Measurements from ENCODE around the gene TUBA8.
"Not testable (repeated sequence)": the region's sequence is repeated elsewhere in the genome, so short reads cannot be mapped to it uniquely, and the experiment has no call there.

The TUBA8 gene

DNA sequence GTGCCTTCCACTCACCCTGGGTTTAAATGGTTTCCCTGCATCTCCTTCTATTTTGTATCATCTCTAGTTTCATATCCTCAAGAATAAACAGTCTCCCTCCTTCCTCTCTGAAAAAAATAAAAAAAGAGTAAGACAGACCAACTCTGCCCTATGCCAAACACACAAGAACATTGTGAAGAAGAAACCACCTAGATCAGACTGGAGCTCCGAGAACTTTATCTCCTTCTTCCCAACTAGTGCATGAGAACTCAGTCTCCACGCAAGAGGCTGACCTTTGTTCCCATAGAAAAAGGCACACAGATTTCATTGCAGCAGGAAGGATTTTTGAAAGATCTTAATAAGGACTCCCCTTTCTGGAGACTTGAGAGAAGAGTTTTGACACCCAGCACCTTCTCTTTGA lies 41.6 kb upstream of the TUBA8 start:
- TF ChIP-seq EZH2phosphoT487 (conservative IDR thresholded peaks at IDR 0.05; ENCODE audit: low read length) = no peak
- TF ChIP-seq, protein P1, sequence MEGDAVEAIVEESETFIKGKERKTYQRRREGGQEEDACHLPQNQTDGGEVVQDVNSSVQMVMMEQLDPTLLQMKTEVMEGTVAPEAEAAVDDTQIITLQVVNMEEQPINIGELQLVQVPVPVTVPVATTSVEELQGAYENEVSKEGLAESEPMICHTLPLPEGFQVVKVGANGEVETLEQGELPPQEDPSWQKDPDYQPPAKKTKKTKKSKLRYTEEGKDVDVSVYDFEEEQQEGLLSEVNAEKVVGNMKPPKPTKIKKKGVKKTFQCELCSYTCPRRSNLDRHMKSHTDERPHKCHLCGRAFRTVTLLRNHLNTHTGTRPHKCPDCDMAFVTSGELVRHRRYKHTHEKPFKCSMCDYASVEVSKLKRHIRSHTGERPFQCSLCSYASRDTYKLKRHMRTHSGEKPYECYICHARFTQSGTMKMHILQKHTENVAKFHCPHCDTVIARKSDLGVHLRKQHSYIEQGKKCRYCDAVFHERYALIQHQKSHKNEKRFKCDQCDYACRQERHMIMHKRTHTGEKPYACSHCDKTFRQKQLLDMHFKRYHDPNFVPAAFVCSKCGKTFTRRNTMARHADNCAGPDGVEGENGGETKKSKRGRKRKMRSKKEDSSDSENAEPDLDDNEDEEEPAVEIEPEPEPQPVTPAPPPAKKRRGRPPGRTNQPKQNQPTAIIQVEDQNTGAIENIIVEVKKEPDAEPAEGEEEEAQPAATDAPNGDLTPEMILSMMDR (IDR thresholded peaks at IDR 0.05; ENCODE audit: insufficient read depth, low read length, poor library complexity, severe bottlenecking) = no peak
- H3K27ac ChIP-seq (ENCODE audit: low read depth, low read length) = no peak overlapping the region

DNA sequence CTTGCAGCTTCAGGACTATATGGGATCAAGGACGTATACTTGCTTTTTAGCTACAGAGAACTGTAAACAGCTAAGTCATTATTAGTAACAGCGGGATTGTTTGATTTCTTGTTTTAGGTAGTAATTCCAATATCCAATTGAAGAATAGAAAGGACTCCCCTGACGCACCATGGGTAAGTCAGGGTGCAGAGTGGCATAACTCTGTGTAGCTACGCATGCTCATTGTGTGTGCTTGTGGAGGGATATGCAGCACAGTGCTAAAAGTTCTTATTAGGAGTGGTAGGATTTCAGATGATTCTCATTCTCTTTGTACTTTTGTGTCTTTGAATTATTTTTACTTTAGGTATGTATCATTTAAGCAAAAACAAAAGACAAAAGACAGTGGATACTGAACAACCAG lies 40.6 kb upstream of the TUBA8 start:
- TF ChIP-seq EZH2phosphoT487 (conservative IDR thresholded peaks at IDR 0.05; ENCODE audit: low read length) = no peak
- TF ChIP-seq, protein P1 (IDR thresholded peaks at IDR 0.05; ENCODE audit: insufficient read depth, low read length, poor library complexity, severe bottlenecking) = no peak
- no peak overlapping the region for H3K27ac ChIP-seq (ENCODE audit: low read depth, low read length)

More for the DNA sequence above, 41.6 kb upstream of the TUBA8 start:
- Histone ChIP-seq H3K79me2 (ENCODE audit: insufficient read depth, low read length) (no peaks in the 10 kb centered on the region), H3K27me3 (ENCODE audit: low read length) (no peaks in the 10 kb centered on the region), H3K9ac (ENCODE audit: low read length) (no peak overlapping the region), H3F3A (ENCODE audit: insufficient read depth) (0 out of 2 replicates have a peak, but pooled peaks cover 5% of the 10 kb centered on the region), H4K20me1 (ENCODE audit: low read depth, low read length) (no peaks in the 10 kb centered on the region), H3K4me2 (ENCODE audit: low read depth, low read length, poor library complexity, severe bottlenecking) (no peak overlapping the region), H3K4me3 (ENCODE audit: insufficient read depth, low read length, poor library complexity, severe bottlenecking) (no peak overlapping the region), H3K9me2 (replicated peaks; ENCODE audit: insufficient read depth, low read length) (no peaks in the 10 kb centered on the region), H3K36me3 (ENCODE audit: low read length) (no peaks in the 10 kb centered on the region), H3K9me3 (ENCODE audit: insufficient read depth, low read length) (no peaks in the 10 kb centered on the region), H2AFZ (ENCODE audit: low read depth, low read length, severe bottlenecking) (no peak overlapping the region)

DNA sequence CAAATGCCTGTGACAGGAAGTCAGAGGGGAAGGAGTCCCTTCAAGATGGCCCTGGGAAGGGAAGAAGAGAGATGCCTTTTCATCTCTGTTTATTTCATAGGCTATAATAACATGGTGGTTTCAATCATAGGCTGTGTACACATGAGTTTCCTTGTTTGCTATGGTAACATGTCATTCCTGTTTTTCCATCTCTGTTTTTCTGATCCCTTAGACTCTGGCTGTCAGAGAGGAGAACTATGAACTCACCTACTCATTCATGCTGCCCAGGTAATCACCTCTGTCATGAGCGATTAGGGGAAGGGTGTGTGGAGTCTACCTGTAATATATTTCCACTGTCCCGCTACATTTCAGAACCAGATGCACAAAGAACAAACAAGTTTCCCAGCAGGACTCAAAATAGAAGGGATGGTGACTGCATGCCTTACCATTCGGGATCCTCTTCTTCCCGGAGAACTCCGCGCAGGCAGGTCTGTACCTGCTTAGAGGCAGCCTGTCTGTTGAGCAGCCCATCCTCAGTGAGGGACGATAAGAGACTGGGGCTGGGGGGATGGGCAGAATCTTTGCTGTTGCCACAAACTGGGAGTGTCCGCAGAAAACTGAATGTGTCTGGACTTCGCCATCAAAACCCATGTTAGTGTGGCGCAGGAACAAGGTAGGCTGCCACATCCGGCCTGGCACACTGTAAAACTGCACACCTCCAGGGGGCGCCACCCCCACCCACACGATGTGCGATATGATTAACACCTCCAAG lies 39.9 kb upstream of the TUBA8 start:
- Histone ChIP-seq H3K79me2 (ENCODE audit: insufficient read depth, low read length) (no peaks in the 10 kb centered on the region), H4K20me1 (ENCODE audit: low read depth, low read length) (no peaks in the 10 kb centered on the region), H3F3A (ENCODE audit: insufficient read depth) (0 out of 2 replicates have a peak, but pooled peaks cover 5% of the 10 kb centered on the region), H3K27me3 (ENCODE audit: low read length) (no peaks in the 10 kb centered on the region), H3K4me2 (ENCODE audit: low read depth, low read length, poor library complexity, severe bottlenecking) (peak overlapping the region; percentile 30), H3K9me3 (ENCODE audit: insufficient read depth, low read length) (no peaks in the 10 kb centered on the region), H3K36me3 (ENCODE audit: low read length) (no peaks in the 10 kb centered on the region), H3K27ac (ENCODE audit: low read depth, low read length) (no peak overlapping the region), H3K9me2 (replicated peaks; ENCODE audit: insufficient read depth, low read length) (no peaks in the 10 kb centered on the region), H3K9ac (ENCODE audit: low read length) (no peak overlapping the region), H2AFZ (ENCODE audit: low read depth, low read length, severe bottlenecking) (no peak overlapping the region), H3K4me3 (ENCODE audit: insufficient read depth, low read length, poor library complexity, severe bottlenecking) (no peak overlapping the region)
- no peak for TF ChIP-seq EZH2phosphoT487 (conservative IDR thresholded peaks at IDR 0.05; ENCODE audit: low read length)
- TF ChIP-seq, protein P1 (IDR thresholded peaks at IDR 0.05; ENCODE audit: insufficient read depth, low read length, poor library complexity, severe bottlenecking) = no peak

More for the DNA sequence above, 40.6 kb upstream of the TUBA8 start:
- Histone ChIP-seq H3F3A (ENCODE audit: insufficient read depth) (0 out of 2 replicates have a peak, but pooled peaks cover 5% of the 10 kb centered on the region), H3K4me2 (ENCODE audit: low read depth, low read length, poor library complexity, severe bottlenecking) (no peak overlapping the region), H3K9me2 (replicated peaks; ENCODE audit: insufficient read depth, low read length) (no peaks in the 10 kb centered on the region), H3K9me3 (ENCODE audit: insufficient read depth, low read length) (no peaks in the 10 kb centered on the region), H3K79me2 (ENCODE audit: insufficient read depth, low read length) (no peaks in the 10 kb centered on the region), H3K36me3 (ENCODE audit: low read length) (no peaks in the 10 kb centered on the region), H3K9ac (ENCODE audit: low read length) (no peak overlapping the region), H3K4me3 (ENCODE audit: insufficient read depth, low read length, poor library complexity, severe bottlenecking) (no peak overlapping the region), H2AFZ (ENCODE audit: low read depth, low read length, severe bottlenecking) (no peak overlapping the region), H3K27me3 (ENCODE audit: low read length) (no peaks in the 10 kb centered on the region), H4K20me1 (ENCODE audit: low read depth, low read length) (no peaks in the 10 kb centered on the region)

DNA sequence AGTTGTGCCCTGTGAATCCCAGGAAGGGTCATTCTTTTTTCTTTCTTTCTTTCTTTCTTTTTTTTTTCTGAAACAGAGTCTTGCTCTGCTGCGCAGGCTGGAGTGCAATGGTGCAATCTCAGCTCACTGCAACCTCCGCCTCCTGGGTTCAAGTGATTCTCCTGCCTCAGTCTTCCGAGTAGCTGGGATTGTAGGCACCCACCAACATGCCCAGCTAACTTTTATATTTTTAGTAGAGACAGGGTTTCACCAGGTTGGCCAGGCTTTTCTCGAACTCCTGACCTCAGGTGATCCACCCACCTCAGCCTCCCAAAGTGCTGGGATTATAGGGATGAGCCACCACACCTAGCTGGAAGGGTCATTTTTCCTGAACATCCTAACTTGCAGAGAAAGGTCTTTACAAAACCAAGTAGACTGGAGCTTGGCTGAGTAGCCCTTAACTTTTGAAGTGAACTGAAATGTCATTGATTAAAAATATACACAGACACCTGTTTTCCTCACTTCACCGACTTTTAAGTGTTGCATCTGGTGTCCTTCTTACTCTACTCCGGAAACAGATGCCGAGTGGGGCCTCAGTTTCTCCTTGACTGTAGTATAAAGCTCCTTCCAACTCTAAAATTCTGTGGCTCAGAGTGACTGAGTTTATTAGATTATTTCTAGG lies 39.2 kb upstream of the TUBA8 start:
- not testable (repeated sequence) for H3K79me2 ChIP-seq (ENCODE audit: insufficient read depth, low read length); H3K27ac ChIP-seq (ENCODE audit: low read depth, low read length); H3K9me2 ChIP-seq (replicated peaks; ENCODE audit: insufficient read depth, low read length); H3K27me3 ChIP-seq (ENCODE audit: low read length); H3F3A ChIP-seq (ENCODE audit: insufficient read depth); H3K36me3 ChIP-seq (ENCODE audit: low read length); H3K9me3 ChIP-seq (ENCODE audit: insufficient read depth, low read length); H2AFZ ChIP-seq (ENCODE audit: low read depth, low read length, severe bottlenecking); H3K4me3 ChIP-seq (ENCODE audit: insufficient read depth, low read length, poor library complexity, severe bottlenecking); H4K20me1 ChIP-seq (ENCODE audit: low read depth, low read length); H3K9ac ChIP-seq (ENCODE audit: low read length)
- H3K4me2 ChIP-seq (ENCODE audit: low read depth, low read length, poor library complexity, severe bottlenecking) = peak overlapping the region; percentile 30
